Activated B cell treated with CpG ODN at 0.5 μM for 24 hours (primary cell): ENCODE results near the gene SLC5A3. TPM values are rescaled to one million over a fixed set of nuclear protein-coding genes. Genes with fewer than 3 reads are reported as not detected.

Experiments used
- ATAC-seq: fragments of 200-7000 bp; cut with Tn5 transposase; one replicate; pipeline ENCODE4 v1.10.0; 2021; ENCODE audit warnings: low read depth, mild to moderate bottlenecking, moderate library complexity
- CTCF ChIA-PET: fragments of 350-600 bp; sonication (Branson Sonifier 250); formaldehyde crosslinking; loops from one replicate; lab custom pipeline; 2021; ENCODE audit warnings: antibody characterized with exemption; lab: Charles Lee
- POLR2A ChIA-PET: fragments of 350-600 bp; sonication (Branson Sonifier 250); formaldehyde crosslinking; loops from one replicate; lab custom pipeline; 2021; ENCODE audit warnings: antibody characterized with exemption; lab: Charles Lee
- DNase-seq: peaks from one replicate; pipeline ENCODE4 v3.0.0; 2022
- H3K27ac Mint-ChIP-seq: one replicate; pipeline ENCODE4 v1.8.0; 2020; ENCODE audit warnings: mixed read lengths
- H3K27me3 Mint-ChIP-seq: one replicate; pipeline ENCODE4 v1.8.0; 2021; ENCODE audit warnings: mixed read lengths
- H3K36me3 Mint-ChIP-seq: one replicate; pipeline ENCODE4 v1.8.0; 2021; ENCODE audit warnings: low read depth, mixed read lengths
- H3K4me1 Mint-ChIP-seq: one replicate; pipeline ENCODE4 v1.8.0; 2021; ENCODE audit warnings: mixed read lengths
- H3K4me3 Mint-ChIP-seq: one replicate; pipeline ENCODE4 v1.8.0; 2020; ENCODE audit warnings: mild to moderate bottlenecking, mixed read lengths
- H3K9me3 Mint-ChIP-seq: one replicate; pipeline ENCODE4 v1.8.0; 2020; ENCODE audit warnings: mixed read lengths
- intact Hi-C: fragments of 100-400 bp; cut with micrococcal nuclease; formaldehyde crosslinking; loops from one replicate; pipeline ENCODE4 v1.15.1; 2024
- total RNA-seq: library from RNA; stranded (reverse); gene quantifications from 2 replicates; pipeline ENCODE4 v1.2.3, GENCODE V29; 2022
- TF ChIP-seq, protein P1 (sequence below): fragments of 200-600 bp; IDR thresholded peaks from one replicate; pipeline ENCODE4 v1.8.0; 2022; ENCODE audit warnings: antibody characterized with exemption, mild to moderate bottlenecking

Gene SLC5A3
- total RNA-seq, 1 donor from 2014 or later: 9.0 TPM

- TF ChIP-seq, protein P1, sequence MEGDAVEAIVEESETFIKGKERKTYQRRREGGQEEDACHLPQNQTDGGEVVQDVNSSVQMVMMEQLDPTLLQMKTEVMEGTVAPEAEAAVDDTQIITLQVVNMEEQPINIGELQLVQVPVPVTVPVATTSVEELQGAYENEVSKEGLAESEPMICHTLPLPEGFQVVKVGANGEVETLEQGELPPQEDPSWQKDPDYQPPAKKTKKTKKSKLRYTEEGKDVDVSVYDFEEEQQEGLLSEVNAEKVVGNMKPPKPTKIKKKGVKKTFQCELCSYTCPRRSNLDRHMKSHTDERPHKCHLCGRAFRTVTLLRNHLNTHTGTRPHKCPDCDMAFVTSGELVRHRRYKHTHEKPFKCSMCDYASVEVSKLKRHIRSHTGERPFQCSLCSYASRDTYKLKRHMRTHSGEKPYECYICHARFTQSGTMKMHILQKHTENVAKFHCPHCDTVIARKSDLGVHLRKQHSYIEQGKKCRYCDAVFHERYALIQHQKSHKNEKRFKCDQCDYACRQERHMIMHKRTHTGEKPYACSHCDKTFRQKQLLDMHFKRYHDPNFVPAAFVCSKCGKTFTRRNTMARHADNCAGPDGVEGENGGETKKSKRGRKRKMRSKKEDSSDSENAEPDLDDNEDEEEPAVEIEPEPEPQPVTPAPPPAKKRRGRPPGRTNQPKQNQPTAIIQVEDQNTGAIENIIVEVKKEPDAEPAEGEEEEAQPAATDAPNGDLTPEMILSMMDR: no peak
- Mint-ChIP-seq H3K27me3 (no peaks in the 10 kb centered on the region), H3K4me1 (no peaks in the 10 kb centered on the region), H3K4me3 (no peak overlapping the region), H3K27ac (no peak overlapping the region), H3K9me3 (no peaks in the 10 kb centered on the region), H3K36me3 (no peaks in the 10 kb centered on the region)
- DNase-seq (no peak), ATAC-seq (no peak)
- CTCF ChIA-PET: no interaction called here
- POLR2A ChIA-PET: no interaction called here
- intact Hi-C loops: no loop called here
These were observed 8.4 kb upstream of the SLC5A3 start for GRCh38 chr21:34065027-34065426.

GRCh38 chr21:34071683-34072082 lies 1.7 kb upstream of the SLC5A3 start:
- ATAC-seq: no peak
- intact Hi-C loops: loop anchor here (5.0 to 10.0 kb wide), 3 partner anchors 124 to 1993 kb away; partner anchors contain the start of gene SETD4
- Mint-ChIP-seq H3K27me3 (no peaks in the 10 kb centered on the region), H3K9me3 (no peaks in the 10 kb centered on the region), H3K4me1 (peaks cover 28% of the 10 kb centered on the region), H3K36me3 (peaks cover 12% of the 10 kb centered on the region), H3K27ac (no peak overlapping the region), H3K4me3 (peak overlapping the region; percentile 85)
- DNase-seq: no peak
- CTCF ChIA-PET: no interaction called here
- TF ChIP-seq, protein P1: no peak
- POLR2A ChIA-PET: interaction anchor here (3.3 kb wide), 1 partner anchor 123 kb away, joined by 29 read pairs; no protein-coding TSS in a partner anchor

- H3K4me3 Mint-ChIP-seq: peak overlapping the region; percentile 85
- peak overlapping the region; percentile 70 for H3K27ac Mint-ChIP-seq
- H3K36me3 Mint-ChIP-seq: peaks cover 14% of the 10 kb centered on the region
- DNase-seq: no peak
- TF ChIP-seq, protein P1: no peak
- peak; percentile 3 for ATAC-seq
- no peaks in the 10 kb centered on the region for H3K27me3 Mint-ChIP-seq
- H3K4me1 Mint-ChIP-seq: peaks cover 34% of the 10 kb centered on the region
- H3K9me3 Mint-ChIP-seq: no peaks in the 10 kb centered on the region
- intact Hi-C loops: loop anchor here (1.0 to 10.0 kb wide), 6 partner anchors 52 to 1992 kb away; partner anchors contain the start of genes ATP5PO and SETD4
- ChIA-PET CTCF (interaction anchor here (0.7 to 2.8 kb wide), 3 partner anchors 50 to 149 kb away, joined by 3 to 16 read pairs (median 3); no protein-coding TSS in a partner anchor), POLR2A (interaction anchor here (2.7 to 3.3 kb wide), 2 partner anchors 52 to 124 kb away, joined by 23 to 29 read pairs; no protein-coding TSS in a partner anchor)
These were observed 990 bp upstream of the SLC5A3 start for GRCh38 chr21:34072145-34073031.

- DNase-seq: peak; percentile 63
- intact Hi-C loops: loop anchor here (1.0 to 10.0 kb wide), 8 partner anchors 8 to 1991 kb away; partner anchors contain the start of genes ATP5PO and SETD4
- no peaks in the 10 kb centered on the region for H3K27me3 Mint-ChIP-seq
- H3K9me3 Mint-ChIP-seq: no peaks in the 10 kb centered on the region
- TF ChIP-seq, protein P1: no peak
- peak overlapping the region; percentile 84 for H3K27ac Mint-ChIP-seq
- H3K4me1 Mint-ChIP-seq: peaks cover 48% of the 10 kb centered on the region
- ATAC-seq: peak; percentile 61
- H3K36me3 Mint-ChIP-seq: peaks cover 21% of the 10 kb centered on the region
- ChIA-PET CTCF (interaction anchor here (0.7 to 2.8 kb wide), 5 partner anchors 98 to 274 kb away, joined by 3 to 16 read pairs (median 3); no protein-coding TSS in a partner anchor), POLR2A (interaction anchor here (0.5 to 3.3 kb wide), 7 partner anchors 53 to 904 kb away, joined by 3 to 29 read pairs (median 3); no protein-coding TSS in a partner anchor)
- peak overlapping the region; percentile 92 for H3K4me3 Mint-ChIP-seq
These were observed 438 bp downstream of the SLC5A3 start for GRCh38 chr21:34073749-34074282.
